Measurements from ENCODE around the gene PRR29.

Gene PRR29

GRCh38 chr17:64051153-64051552 is 53.0 kb downstream of the PRR29 start:
- DNase-seq = peak; percentile 76

- DNase-seq = no peak
These were observed 55.0 kb downstream of the PRR29 start for GRCh38 chr17:64053101-64053500.
